GM12874 (cell line): ENCODE measurements around the gene EPS15.

Experiments
- CTCF ChIP-seq: IDR thresholded peaks from 2 replicates; pipeline ENCODE4 v1.5.1; 2011; ENCODE audit warnings: low read depth, mild to moderate bottlenecking, control low read depth, low read length, moderate library complexity; ENCODE audit not compliant: insufficient read depth

EPS15 gene

GRCh38 chr1:51354416-51354815 is 164.7 kb downstream of the EPS15 start:
- TF ChIP-seq CTCF, result no peak

- TF ChIP-seq CTCF, result no peak
Observed at GRCh38 chr1:51351907-51352306, 167.2 kb downstream of the EPS15 start.

- no peak for TF ChIP-seq CTCF
Observed at GRCh38 chr1:51349862-51350261, 169.2 kb downstream of the EPS15 start.

GRCh38 chr1:51348147-51348527 is 170.9 kb downstream of the EPS15 start:
- no peak for TF ChIP-seq CTCF

GRCh38 chr1:51347398-51348146 is 171.5 kb downstream of the EPS15 start:
- no peak for TF ChIP-seq CTCF

- TF ChIP-seq CTCF, result no peak
Observed at GRCh38 chr1:51346086-51346942, 172.8 kb downstream of the EPS15 start.

- TF ChIP-seq CTCF, result no peak
Observed at GRCh38 chr1:51345300-51345687, 173.8 kb downstream of the EPS15 start.
